ENCODE results near the gene RPTOR. TPM values are rescaled to one million over a fixed set of nuclear protein-coding genes. Genes with fewer than 3 reads are reported as not detected.

Gene RPTOR
- total and polyA plus RNA-seq, 12 donors, result 7.9 to 30.3 (median 25.6) TPM

DNA sequence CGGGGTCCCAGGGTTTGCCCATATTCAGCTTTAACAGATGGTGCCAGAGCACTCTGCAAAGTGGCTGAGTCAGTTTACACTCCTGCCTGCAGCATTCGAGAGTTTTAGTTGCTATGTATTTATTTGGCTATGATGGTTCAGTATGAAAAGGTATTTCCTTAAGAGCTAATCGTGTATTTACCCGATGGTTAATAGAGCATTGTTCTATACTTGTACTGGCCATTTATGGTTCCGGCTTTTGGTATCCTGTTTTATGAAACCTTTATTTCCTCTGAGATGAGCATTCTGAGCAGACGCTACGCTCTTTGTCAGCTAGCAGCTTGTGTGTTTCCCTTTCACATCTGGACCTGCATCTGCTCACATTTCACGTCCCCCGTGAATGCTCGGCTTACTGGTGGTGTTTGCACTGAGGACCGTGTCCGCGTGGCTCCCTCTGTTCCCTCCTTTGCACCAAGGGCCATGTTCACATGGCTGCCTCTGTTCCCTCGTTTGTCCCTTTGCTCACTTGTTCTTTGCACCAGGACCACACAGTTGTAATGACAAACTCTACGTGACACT lies 297.9 kb downstream of the RPTOR start:
- Histone ChIP-seq H3K27ac (no peak overlapping the region), H3K4me1 (peaks cover 0 to 6% (median 0%) of the 10 kb centered on the region in 9 donors), H3K4me3 (no peak overlapping the region), H3K9me3 (no peaks in the 10 kb centered on the region), H3K27me3 (no peaks in the 10 kb centered on the region), H3K36me3 (peaks cover 0 to 46% (median 0%) of the 10 kb centered on the region in 9 donors)
- intact Hi-C loops (cut with DNase I), result no loop called here
- TF ChIP-seq, protein P1, sequence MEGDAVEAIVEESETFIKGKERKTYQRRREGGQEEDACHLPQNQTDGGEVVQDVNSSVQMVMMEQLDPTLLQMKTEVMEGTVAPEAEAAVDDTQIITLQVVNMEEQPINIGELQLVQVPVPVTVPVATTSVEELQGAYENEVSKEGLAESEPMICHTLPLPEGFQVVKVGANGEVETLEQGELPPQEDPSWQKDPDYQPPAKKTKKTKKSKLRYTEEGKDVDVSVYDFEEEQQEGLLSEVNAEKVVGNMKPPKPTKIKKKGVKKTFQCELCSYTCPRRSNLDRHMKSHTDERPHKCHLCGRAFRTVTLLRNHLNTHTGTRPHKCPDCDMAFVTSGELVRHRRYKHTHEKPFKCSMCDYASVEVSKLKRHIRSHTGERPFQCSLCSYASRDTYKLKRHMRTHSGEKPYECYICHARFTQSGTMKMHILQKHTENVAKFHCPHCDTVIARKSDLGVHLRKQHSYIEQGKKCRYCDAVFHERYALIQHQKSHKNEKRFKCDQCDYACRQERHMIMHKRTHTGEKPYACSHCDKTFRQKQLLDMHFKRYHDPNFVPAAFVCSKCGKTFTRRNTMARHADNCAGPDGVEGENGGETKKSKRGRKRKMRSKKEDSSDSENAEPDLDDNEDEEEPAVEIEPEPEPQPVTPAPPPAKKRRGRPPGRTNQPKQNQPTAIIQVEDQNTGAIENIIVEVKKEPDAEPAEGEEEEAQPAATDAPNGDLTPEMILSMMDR (IDR thresholded peaks at IDR 0.05), result no peak
- WGBS, 2 donors, result 91 to 93% methylated on average over 15 of the region's 15 CpGs
- no peak for DNase-seq
- no peak for ATAC-seq

GRCh38 chr17:80843741-80844156 lies 299.1 kb downstream of the RPTOR start:
- intact Hi-C loops (cut with DNase I), result no loop called here
- 95 to 98% methylated on average over 13 of the region's 13 CpGs for WGBS, 2 donors
- H3K27ac ChIP-seq, result no peak overlapping the region
- ATAC-seq (no peak), DNase-seq (no peak)
- peaks cover 0 to 46% (median 0%) of the 10 kb centered on the region in 9 donors for H3K36me3 ChIP-seq
- H3K27me3 ChIP-seq, result no peaks in the 10 kb centered on the region
- no peaks in the 10 kb centered on the region for H3K9me3 ChIP-seq
- TF ChIP-seq, protein P1 (IDR thresholded peaks at IDR 0.05), result no peak
- H3K4me3 ChIP-seq, result no peak overlapping the region
- H3K4me1 ChIP-seq, result peaks cover 0 to 9% (median 0%) of the 10 kb centered on the region in 9 donors

- TF ChIP-seq, protein P1 (IDR thresholded peaks at IDR 0.05), result no peak
- peaks cover 0 to 9% (median 0%) of the 10 kb centered on the region in 9 donors for H3K4me1 ChIP-seq
- H3K27ac ChIP-seq, result no peak overlapping the region
- ATAC-seq, result no peak
- no peak for DNase-seq
- no peaks in the 10 kb centered on the region for H3K27me3 ChIP-seq
- 95 to 97% methylated on average over 25 of the region's 25 CpGs for WGBS, 2 donors
- no peaks in the 10 kb centered on the region for H3K9me3 ChIP-seq
- peaks cover 0 to 45% (median 0%) of the 10 kb centered on the region in 9 donors for H3K36me3 ChIP-seq
- no peak overlapping the region for H3K4me3 ChIP-seq
- intact Hi-C loops (cut with DNase I), result no loop called here
Measured at GRCh38 chr17:80844418-80844990, 299.9 kb downstream of the RPTOR start.

- ATAC-seq (no peak), DNase-seq (no peak)
- TF ChIP-seq, protein P1 (IDR thresholded peaks at IDR 0.05), result no peak
- Histone ChIP-seq H3K4me3 (no peak overlapping the region), H3K9me3 (no peaks in the 10 kb centered on the region), H3K36me3 (peaks cover 0 to 44% (median 3%) of the 10 kb centered on the region in 9 donors), H3K4me1 (peaks cover 0 to 9% (median 0%) of the 10 kb centered on the region in 9 donors), H3K27ac (no peak overlapping the region), H3K27me3 (no peaks in the 10 kb centered on the region)
- 89 to 92% methylated on average over 31 of the region's 31 CpGs for WGBS, 2 donors
- intact Hi-C loops (cut with DNase I), result no loop called here
Measured at GRCh38 chr17:80845069-80845862, 300.6 kb downstream of the RPTOR start.
